ENCODE measurements around the gene GPR157.

DNA sequence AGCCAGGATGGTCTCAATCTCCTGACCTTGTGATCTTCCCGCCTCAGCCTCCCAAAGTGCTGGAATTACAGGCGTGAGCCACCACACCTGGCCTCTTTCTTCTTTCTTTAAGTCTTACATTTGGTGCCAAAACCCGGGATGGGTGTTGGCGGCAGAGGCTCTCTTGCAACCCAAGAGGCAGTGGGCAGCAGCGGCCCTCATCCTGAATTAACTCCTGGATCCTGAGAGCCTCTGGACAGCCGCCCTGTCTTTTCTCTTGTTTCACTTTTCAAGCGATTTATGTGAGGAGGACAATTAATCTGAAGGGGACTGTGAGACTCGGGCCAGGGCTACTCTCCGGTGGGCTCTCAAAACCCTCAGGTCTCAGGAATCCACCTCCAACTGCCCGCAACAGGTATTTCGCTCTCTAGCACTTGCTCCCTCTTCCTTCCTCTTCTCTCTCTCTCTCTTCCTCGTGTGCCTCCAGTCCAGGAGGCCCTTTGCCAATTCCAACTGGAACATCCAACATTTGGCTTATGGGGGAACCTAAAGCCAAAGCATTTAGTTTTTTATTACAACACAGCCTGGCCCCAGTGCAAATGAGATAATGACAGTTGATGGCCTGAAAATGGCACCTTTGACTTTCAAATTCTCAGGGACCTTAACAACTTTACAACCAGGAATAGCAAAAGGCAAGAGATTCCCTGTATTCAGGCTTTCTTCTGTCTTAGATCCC is 41.3 kb downstream of the GPR157 start:
- TF ChIP-seq, protein P1, sequence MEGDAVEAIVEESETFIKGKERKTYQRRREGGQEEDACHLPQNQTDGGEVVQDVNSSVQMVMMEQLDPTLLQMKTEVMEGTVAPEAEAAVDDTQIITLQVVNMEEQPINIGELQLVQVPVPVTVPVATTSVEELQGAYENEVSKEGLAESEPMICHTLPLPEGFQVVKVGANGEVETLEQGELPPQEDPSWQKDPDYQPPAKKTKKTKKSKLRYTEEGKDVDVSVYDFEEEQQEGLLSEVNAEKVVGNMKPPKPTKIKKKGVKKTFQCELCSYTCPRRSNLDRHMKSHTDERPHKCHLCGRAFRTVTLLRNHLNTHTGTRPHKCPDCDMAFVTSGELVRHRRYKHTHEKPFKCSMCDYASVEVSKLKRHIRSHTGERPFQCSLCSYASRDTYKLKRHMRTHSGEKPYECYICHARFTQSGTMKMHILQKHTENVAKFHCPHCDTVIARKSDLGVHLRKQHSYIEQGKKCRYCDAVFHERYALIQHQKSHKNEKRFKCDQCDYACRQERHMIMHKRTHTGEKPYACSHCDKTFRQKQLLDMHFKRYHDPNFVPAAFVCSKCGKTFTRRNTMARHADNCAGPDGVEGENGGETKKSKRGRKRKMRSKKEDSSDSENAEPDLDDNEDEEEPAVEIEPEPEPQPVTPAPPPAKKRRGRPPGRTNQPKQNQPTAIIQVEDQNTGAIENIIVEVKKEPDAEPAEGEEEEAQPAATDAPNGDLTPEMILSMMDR (IDR thresholded peaks at IDR 0.05; ENCODE audit: low read depth, low read length) = no peak
- TF ChIP-seq EZH2phosphoT487 (IDR thresholded peaks at IDR 0.05; ENCODE audit: low read depth) = no peak
